DOHH2 (cell line): ENCODE data around the gene C3orf70.

ENCODE experiments used
- CTCF ChIP-seq: fragments of 200-600 bp; sonication (generic); IDR thresholded peaks from one replicate; pipeline ENCODE4 v1.5.1; 2014; ENCODE audit warnings: antibody characterized with exemption, mild to moderate bottlenecking, low read depth, low read length; ENCODE audit not compliant: poor library complexity, severe bottlenecking
- EZH2phosphoT487 ChIP-seq: fragments of 200-600 bp; sonication (generic); IDR thresholded peaks from 2 replicates; pipeline ENCODE4 v1.6.1; 2017; ENCODE audit warnings: borderline replicate concordance, mild to moderate bottlenecking, antibody characterized with exemption, low read length, moderate library complexity, mixed read lengths

DNA sequence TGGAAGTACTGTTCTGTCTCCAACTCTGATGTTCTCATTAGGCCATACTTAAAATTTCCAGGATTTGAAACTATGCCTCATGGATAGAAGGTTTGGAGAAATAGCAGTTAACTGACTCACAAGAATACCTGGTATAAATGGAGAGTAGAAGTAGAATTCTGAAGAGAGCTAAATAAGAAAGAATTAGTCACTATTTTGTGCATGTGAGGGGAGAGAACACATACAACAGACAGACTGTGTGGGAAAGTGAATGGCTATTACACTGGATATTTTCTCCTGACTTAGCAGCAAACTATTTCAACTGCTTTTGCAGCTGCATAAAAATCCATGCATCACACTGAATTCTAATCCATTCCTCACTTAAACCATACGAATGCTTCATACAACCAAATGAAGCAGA is 71.3 kb downstream of the C3orf70 start:
- TF ChIP-seq CTCF: no peak
- no peak for TF ChIP-seq EZH2phosphoT487
